ENCODE data around the gene KIAA1328.

Gene KIAA1328

GRCh38 chr18:37199741-37200140 lies 370.8 kb downstream of the KIAA1328 start:
- TF ChIP-seq CTCF (conservative IDR thresholded peaks at IDR 0.05; ENCODE audit: low read depth): no peak
- DNase-seq (ENCODE audit: low spot score): no peak
- CTCF ChIA-PET: no interaction called here
- POLR2A ChIA-PET (ENCODE audit: low non-redundant PET): no interaction called here
- no peak overlapping the region for H3K27ac ChIP-seq

GRCh38 chr18:37207343-37207742 lies 378.4 kb downstream of the KIAA1328 start:
- ChIA-PET POLR2A (ENCODE audit: low non-redundant PET) (no interaction called here), CTCF (no interaction called here)
- no peak overlapping the region for H3K27ac ChIP-seq
- no peak for DNase-seq (ENCODE audit: low spot score)
- TF ChIP-seq CTCF (conservative IDR thresholded peaks at IDR 0.05; ENCODE audit: low read depth): no peak

GRCh38 chr18:37210781-37211180 lies 381.9 kb downstream of the KIAA1328 start:
- no peak for DNase-seq (ENCODE audit: low spot score)
- POLR2A ChIA-PET (ENCODE audit: low non-redundant PET): no interaction called here
- CTCF ChIA-PET: no interaction called here
- H3K27ac ChIP-seq: no peak overlapping the region
- TF ChIP-seq CTCF (conservative IDR thresholded peaks at IDR 0.05; ENCODE audit: low read depth): no peak

GRCh38 chr18:37218022-37218590 lies 389.2 kb downstream of the KIAA1328 start:
- no peak for TF ChIP-seq CTCF (conservative IDR thresholded peaks at IDR 0.05; ENCODE audit: low read depth)
- H3K27ac ChIP-seq: no peak overlapping the region
- CTCF ChIA-PET: no interaction called here
- DNase-seq (ENCODE audit: low spot score): no peak
- POLR2A ChIA-PET (ENCODE audit: low non-redundant PET): no interaction called here

- DNase-seq (ENCODE audit: low spot score): no peak
- H3K27ac ChIP-seq: no peak overlapping the region
- no peak for TF ChIP-seq CTCF (conservative IDR thresholded peaks at IDR 0.05; ENCODE audit: low read depth)
- CTCF ChIA-PET: no interaction called here
- POLR2A ChIA-PET (ENCODE audit: low non-redundant PET): no interaction called here
These were observed 390.3 kb downstream of the KIAA1328 start for GRCh38 chr18:37219257-37219656.

GRCh38 chr18:37222354-37222998 lies 393.5 kb downstream of the KIAA1328 start:
- H3K27ac ChIP-seq: no peak overlapping the region

More at GRCh38 chr18:37222354-37222998, 393.5 kb downstream of the KIAA1328 start:
- ChIA-PET CTCF (no interaction called here), POLR2A (ENCODE audit: low non-redundant PET) (no interaction called here)
- no peak for DNase-seq (ENCODE audit: low spot score)
- no peak for TF ChIP-seq CTCF (conservative IDR thresholded peaks at IDR 0.05; ENCODE audit: low read depth)
